Panc1 (cell line): ENCODE results near the gene SH2D2A. TPM values are rescaled to one million over a fixed set of nuclear protein-coding genes. Genes with fewer than 3 reads are reported as not detected.

ENCODE experiments used
- ATAC-seq: fragments of 200-7000 bp; cut with Tn5 transposase; 2 replicates; pipeline ENCODE4 v1.9.1; 2020; ENCODE audit warnings: mild to moderate bottlenecking, moderate library complexity
- BruUV-seq: library from RNA; stranded (reverse); fragments of 400-500 nt; replicated peaks from 2 replicates; lab custom pipeline; 2021; lab: Mats Ljungman, UMichigan
- CTCF ChIA-PET: fragments of 300-600 bp; sonication (Branson Sonifier 250); formaldehyde crosslinking; loops from one replicate; lab custom pipeline; 2022; ENCODE audit warnings: antibody characterized with exemption; lab: Charles Lee
- POLR2A ChIA-PET: fragments of 300-600 bp; sonication (Branson Sonifier 250); formaldehyde crosslinking; loops from one replicate; lab custom pipeline; 2022; ENCODE audit warnings: antibody characterized with exemption; lab: Charles Lee
- DNase-seq: peaks from one replicate; pipeline ENCODE4 v3.0.0-alpha.2; 2010; ENCODE audit warnings: low read depth, low spot score
- H3K27ac ChIP-seq: 2 replicates; pipeline ENCODE4 v1.5.1; 2011; ENCODE audit warnings: mild to moderate bottlenecking, low read length, inconsistent platforms
- H3K27me3 ChIP-seq: fragments of 200-500 bp; sonication (Bioruptor generic); 2 replicates; pipeline ENCODE4 v1.6.0; 2014; ENCODE audit warnings: low read length, inconsistent platforms; ENCODE audit not compliant: control insufficient read depth, insufficient read depth
- H3K36me3 ChIP-seq: fragments of 200-500 bp; sonication (Bioruptor generic); 2 replicates; pipeline ENCODE4 v1.5.1; 2014; ENCODE audit warnings: inconsistent platforms, mild to moderate bottlenecking, low read length, moderate library complexity; ENCODE audit not compliant: control insufficient read depth, insufficient read depth
- H3K4me1 ChIP-seq: 2 replicates; pipeline ENCODE4 v1.5.1; 2011; ENCODE audit warnings: inconsistent platforms, mild to moderate bottlenecking, low read length, moderate library complexity; ENCODE audit not compliant: control insufficient read depth, insufficient read depth
- H3K4me3 ChIP-seq, 2 experiments: 2 replicates each; pipeline ENCODE4 v1.5.1; 2011 to 2012; ENCODE audit warnings: low read depth in 2 of 2, low read length in 2 of 2, mild to moderate bottlenecking in 2 of 2, inconsistent platforms in 1 of 2, moderate library complexity in 1 of 2
- H3K9me3 ChIP-seq: fragments of 200-500 bp; sonication (Bioruptor generic); 2 replicates; pipeline ENCODE4 v1.5.1; 2014; ENCODE audit warnings: low read depth, mild to moderate bottlenecking, inconsistent platforms, low read length, moderate library complexity; ENCODE audit not compliant: control insufficient read depth, insufficient read depth
- POLR2AphosphoS5 ChIP-seq: IDR thresholded peaks from 2 replicates; pipeline ENCODE4 v1.6.1; 2012; ENCODE audit warnings: mild to moderate bottlenecking, low read depth, low read length, moderate library complexity
- SIN3A ChIP-seq: IDR thresholded peaks from 2 replicates; pipeline ENCODE4 v1.6.1; 2012; ENCODE audit warnings: low read depth, mild to moderate bottlenecking, low read length, moderate library complexity, borderline replicate concordance; ENCODE audit not compliant: insufficient read depth
- TCF7L2 ChIP-seq: IDR thresholded peaks from 2 replicates; pipeline ENCODE4 v1.6.1; 2011; ENCODE audit warnings: mild to moderate bottlenecking, low read depth, low read length, inconsistent platforms
- in situ Hi-C: cut with HindIII; loops from 2 replicates; pipeline ENCODE4 v1.10.0; 2016; ENCODE audit warnings: low sequenced_read_pairs, low pct_unique_long_range_greater_than_20kb
- intact Hi-C: fragments of 100-400 bp; cut with micrococcal nuclease; formaldehyde crosslinking; loops from one replicate; pipeline ENCODE4 v1.10.0; 2022; ENCODE audit not compliant: unreplicated experiment
- total RNA-seq: library from RNA; stranded (reverse); gene quantifications from one replicate; pipeline ENCODE4 v1.2.1, GENCODE V29; 2021; ENCODE audit not compliant: unreplicated experiment
- TF ChIP-seq, protein P1 (sequence below), 2 experiments: IDR thresholded peaks; 2 replicates each; pipeline ENCODE4 v1.6.1; 2011 to 2012; ENCODE audit warnings: low read depth in 2 of 2, control low read depth in 1 of 2, low read length in 1 of 2, mild to moderate bottlenecking in 1 of 2, moderate library complexity in 1 of 2; ENCODE audit not compliant: insufficient read depth in 1 of 2
- TF ChIP-seq, protein P2 (sequence below): fragments of 450-650 bp; IDR thresholded peaks from 2 replicates; pipeline ENCODE4 v1.5.1; 2017; ENCODE audit warnings: mild to moderate bottlenecking

The SH2D2A gene
- total RNA-seq, 1 experiment from 2014 or later: 0.69 TPM

- in situ Hi-C loops (no loop called here), intact Hi-C loops (no loop called here)
- Histone ChIP-seq H3K27me3 (no peaks in the 10 kb centered on the region), H3K9me3 (no peaks in the 10 kb centered on the region), H3K4me3 (no peak overlapping the region), H3K4me1 (no peaks in the 10 kb centered on the region), H3K27ac (no peak overlapping the region), H3K36me3 (no peaks in the 10 kb centered on the region)
- no peak for TF ChIP-seq TCF7L2
- TF ChIP-seq, protein P1, sequence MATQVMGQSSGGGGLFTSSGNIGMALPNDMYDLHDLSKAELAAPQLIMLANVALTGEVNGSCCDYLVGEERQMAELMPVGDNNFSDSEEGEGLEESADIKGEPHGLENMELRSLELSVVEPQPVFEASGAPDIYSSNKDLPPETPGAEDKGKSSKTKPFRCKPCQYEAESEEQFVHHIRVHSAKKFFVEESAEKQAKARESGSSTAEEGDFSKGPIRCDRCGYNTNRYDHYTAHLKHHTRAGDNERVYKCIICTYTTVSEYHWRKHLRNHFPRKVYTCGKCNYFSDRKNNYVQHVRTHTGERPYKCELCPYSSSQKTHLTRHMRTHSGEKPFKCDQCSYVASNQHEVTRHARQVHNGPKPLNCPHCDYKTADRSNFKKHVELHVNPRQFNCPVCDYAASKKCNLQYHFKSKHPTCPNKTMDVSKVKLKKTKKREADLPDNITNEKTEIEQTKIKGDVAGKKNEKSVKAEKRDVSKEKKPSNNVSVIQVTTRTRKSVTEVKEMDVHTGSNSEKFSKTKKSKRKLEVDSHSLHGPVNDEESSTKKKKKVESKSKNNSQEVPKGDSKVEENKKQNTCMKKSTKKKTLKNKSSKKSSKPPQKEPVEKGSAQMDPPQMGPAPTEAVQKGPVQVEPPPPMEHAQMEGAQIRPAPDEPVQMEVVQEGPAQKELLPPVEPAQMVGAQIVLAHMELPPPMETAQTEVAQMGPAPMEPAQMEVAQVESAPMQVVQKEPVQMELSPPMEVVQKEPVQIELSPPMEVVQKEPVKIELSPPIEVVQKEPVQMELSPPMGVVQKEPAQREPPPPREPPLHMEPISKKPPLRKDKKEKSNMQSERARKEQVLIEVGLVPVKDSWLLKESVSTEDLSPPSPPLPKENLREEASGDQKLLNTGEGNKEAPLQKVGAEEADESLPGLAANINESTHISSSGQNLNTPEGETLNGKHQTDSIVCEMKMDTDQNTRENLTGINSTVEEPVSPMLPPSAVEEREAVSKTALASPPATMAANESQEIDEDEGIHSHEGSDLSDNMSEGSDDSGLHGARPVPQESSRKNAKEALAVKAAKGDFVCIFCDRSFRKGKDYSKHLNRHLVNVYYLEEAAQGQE (IDR thresholded peaks at IDR 0.05; ENCODE audit: insufficient read depth in 1 of 2, low read depth in 2 of 2, low read length in 1 of 2): no peak
- no peak for TF ChIP-seq POLR2AphosphoS5
- no peak for TF ChIP-seq SIN3A
- TF ChIP-seq, protein P2, sequence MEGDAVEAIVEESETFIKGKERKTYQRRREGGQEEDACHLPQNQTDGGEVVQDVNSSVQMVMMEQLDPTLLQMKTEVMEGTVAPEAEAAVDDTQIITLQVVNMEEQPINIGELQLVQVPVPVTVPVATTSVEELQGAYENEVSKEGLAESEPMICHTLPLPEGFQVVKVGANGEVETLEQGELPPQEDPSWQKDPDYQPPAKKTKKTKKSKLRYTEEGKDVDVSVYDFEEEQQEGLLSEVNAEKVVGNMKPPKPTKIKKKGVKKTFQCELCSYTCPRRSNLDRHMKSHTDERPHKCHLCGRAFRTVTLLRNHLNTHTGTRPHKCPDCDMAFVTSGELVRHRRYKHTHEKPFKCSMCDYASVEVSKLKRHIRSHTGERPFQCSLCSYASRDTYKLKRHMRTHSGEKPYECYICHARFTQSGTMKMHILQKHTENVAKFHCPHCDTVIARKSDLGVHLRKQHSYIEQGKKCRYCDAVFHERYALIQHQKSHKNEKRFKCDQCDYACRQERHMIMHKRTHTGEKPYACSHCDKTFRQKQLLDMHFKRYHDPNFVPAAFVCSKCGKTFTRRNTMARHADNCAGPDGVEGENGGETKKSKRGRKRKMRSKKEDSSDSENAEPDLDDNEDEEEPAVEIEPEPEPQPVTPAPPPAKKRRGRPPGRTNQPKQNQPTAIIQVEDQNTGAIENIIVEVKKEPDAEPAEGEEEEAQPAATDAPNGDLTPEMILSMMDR: no peak
- DNase-seq: no peak
- ChIA-PET CTCF (interaction anchor here (0.6 kb wide), 1 partner anchor 79 kb away, joined by 3 read pairs; no protein-coding TSS in a partner anchor), POLR2A (no interaction called here)
- ATAC-seq: no peak
- BruUV-seq: no TSS peak
Measured at GRCh38 chr1:156807627-156808026, 9.0 kb downstream of the SH2D2A start.

- Histone ChIP-seq H3K36me3 (no peaks in the 10 kb centered on the region), H3K4me3 (no peak overlapping the region), H3K27me3 (no peaks in the 10 kb centered on the region), H3K27ac (no peak overlapping the region), H3K4me1 (no peaks in the 10 kb centered on the region), H3K9me3 (no peaks in the 10 kb centered on the region)
- intact Hi-C loops (no loop called here), in situ Hi-C loops (no loop called here)
- ChIA-PET POLR2A (no interaction called here), CTCF (no interaction called here)
- DNase-seq (no peak), ATAC-seq (no peak)
- no TSS peak for BruUV-seq
- TF ChIP-seq SIN3A: no peak
- no peak for TF ChIP-seq TCF7L2
- TF ChIP-seq POLR2AphosphoS5: no peak
- TF ChIP-seq, protein P2: no peak
- TF ChIP-seq, protein P1 (IDR thresholded peaks at IDR 0.05; ENCODE audit: insufficient read depth in 1 of 2, low read depth in 2 of 2, low read length in 1 of 2): no peak
Measured at GRCh38 chr1:156806512-156807440, 9.9 kb downstream of the SH2D2A start.
